OCI-LY1 (cell line): ENCODE data around the gene CRYGD.

ENCODE experiments used
- H2AFZ ChIP-seq: fragments of 200-600 bp; sonication (generic), shearing (Covaris generic); 2 replicates; pipeline ENCODE4 v1.6.0; 2014; ENCODE audit warnings: antibody characterized with exemption, mild to moderate bottlenecking, low read length
- H3F3A ChIP-seq: fragments of 200-600 bp; sonication (generic), shearing (Covaris generic); 2 replicates; pipeline ENCODE4 v1.6.0; 2014; ENCODE audit warnings: mild to moderate bottlenecking, antibody characterized with exemption, low read length, moderate library complexity; ENCODE audit not compliant: insufficient read depth
- H3K27ac ChIP-seq: fragments of 200-600 bp; sonication (generic); 2 replicates; pipeline ENCODE4 v1.5.1; 2014; ENCODE audit warnings: low read length, mixed run types, mild to moderate bottlenecking, low read depth; ENCODE audit not compliant: poor library complexity, severe bottlenecking
- H3K27me3 ChIP-seq: fragments of 200-600 bp; sonication (generic); 2 replicates; pipeline ENCODE4 v1.6.0; 2014; ENCODE audit warnings: antibody characterized with exemption, mild to moderate bottlenecking, low read length, moderate library complexity; ENCODE audit not compliant: insufficient read depth
- H3K36me3 ChIP-seq: fragments of 200-600 bp; sonication (generic); 2 replicates; pipeline ENCODE4 v1.6.1; 2014; ENCODE audit warnings: mild to moderate bottlenecking, antibody characterized with exemption, low read length, moderate library complexity, mixed read lengths; ENCODE audit not compliant: insufficient read depth
- H3K4me1 ChIP-seq: fragments of 200-600 bp; sonication (generic); 2 replicates; pipeline ENCODE4 v1.5.1; 2014; ENCODE audit warnings: mild to moderate bottlenecking, low read length, moderate library complexity; ENCODE audit not compliant: insufficient read depth, severe bottlenecking
- H3K4me2 ChIP-seq: fragments of 200-600 bp; sonication (generic), shearing (Covaris generic); 2 replicates; pipeline ENCODE4 v1.6.1; 2014; ENCODE audit warnings: low read length
- H3K4me3 ChIP-seq: fragments of 200-600 bp; sonication (generic); 2 replicates; pipeline ENCODE4 v1.5.1; 2014; ENCODE audit warnings: low read length, low read depth, mild to moderate bottlenecking, mixed read lengths; ENCODE audit not compliant: poor library complexity, severe bottlenecking
- H3K79me2 ChIP-seq: fragments of 200-600 bp; shearing (Covaris generic); 2 replicates; pipeline ENCODE4 v1.6.1; 2016; ENCODE audit warnings: mixed run types, low read length, mixed read lengths; ENCODE audit not compliant: insufficient read depth
- H3K9ac ChIP-seq: fragments of 200-600 bp; sonication (generic), shearing (Covaris generic); 2 replicates; pipeline ENCODE4 v1.6.1; 2014; ENCODE audit warnings: mild to moderate bottlenecking, low read length, mixed read lengths
- H3K9me2 ChIP-seq: fragments of 200-600 bp; sonication (generic), shearing (Covaris generic); 2 replicates; pipeline ENCODE4 v1.6.1; 2014; ENCODE audit warnings: low read depth, mild to moderate bottlenecking, low read length, mixed read lengths
- H3K9me3 ChIP-seq: fragments of 200-600 bp; shearing (Covaris generic); 2 replicates; pipeline ENCODE4 v1.6.1; 2014; ENCODE audit warnings: low read length, mixed read lengths
- H4K20me1 ChIP-seq: fragments of 200-600 bp; sonication (generic), shearing (Covaris generic); 2 replicates; pipeline ENCODE4 v1.6.0; 2016; ENCODE audit warnings: mild to moderate bottlenecking, low read length; ENCODE audit not compliant: insufficient read depth
- CTCF ChIP-seq: fragments of 200-600 bp; sonication (generic), shearing (Covaris generic); IDR thresholded peaks from 2 replicates; pipeline ENCODE4 v1.5.1; 2017; ENCODE audit warnings: mild to moderate bottlenecking, antibody characterized with exemption, low read length, moderate library complexity, mixed read lengths
- EZH2 ChIP-seq: fragments of 200-600 bp; sonication (generic), shearing (Covaris generic); IDR thresholded peaks from 2 replicates; pipeline ENCODE4 v1.8.0; 2017; ENCODE audit warnings: borderline replicate concordance, mixed run types, mild to moderate bottlenecking, antibody characterized with exemption, low read length, moderate library complexity, mixed read lengths

The CRYGD gene

GRCh38 chr2:208136716-208137094 is 12.4 kb upstream of the CRYGD start:
- Histone ChIP-seq H3K4me2 (no peak overlapping the region), H3K4me1 (no peaks in the 10 kb centered on the region), H3K4me3 (no peak overlapping the region), H3K79me2 (no peaks in the 10 kb centered on the region), H2AFZ (no peak overlapping the region), H3K9ac (no peak overlapping the region), H4K20me1 (no peaks in the 10 kb centered on the region), H3K27me3 (no peaks in the 10 kb centered on the region), H3K27ac (no peak overlapping the region), H3K9me2 (no peaks in the 10 kb centered on the region), H3F3A (no peaks in the 10 kb centered on the region), H3K9me3 (no peaks in the 10 kb centered on the region), H3K36me3 (no peaks in the 10 kb centered on the region)
- TF ChIP-seq EZH2 (no peak), CTCF (no peak)

- no peaks in the 10 kb centered on the region for H3K9me2 ChIP-seq
- H3K27ac ChIP-seq: no peak overlapping the region
- TF ChIP-seq CTCF: no peak
- no peak for TF ChIP-seq EZH2
- no peak overlapping the region for H3K9ac ChIP-seq
- no peaks in the 10 kb centered on the region for H3K9me3 ChIP-seq
- H2AFZ ChIP-seq: no peak overlapping the region
- H3K79me2 ChIP-seq: no peaks in the 10 kb centered on the region
- H3K27me3 ChIP-seq: no peaks in the 10 kb centered on the region
- H3K36me3 ChIP-seq: no peaks in the 10 kb centered on the region
- no peaks in the 10 kb centered on the region for H3F3A ChIP-seq
- H3K4me2 ChIP-seq: no peak overlapping the region
- H4K20me1 ChIP-seq: no peaks in the 10 kb centered on the region
- no peaks in the 10 kb centered on the region for H3K4me1 ChIP-seq
- H3K4me3 ChIP-seq: no peak overlapping the region
Measured at GRCh38 chr2:208135794-208136715, 11.7 kb upstream of the CRYGD start.

GRCh38 chr2:208134928-208135586 is 10.7 kb upstream of the CRYGD start:
- Histone ChIP-seq H3K9ac (no peak overlapping the region), H3K9me3 (no peaks in the 10 kb centered on the region), H3K9me2 (no peaks in the 10 kb centered on the region), H3K36me3 (no peaks in the 10 kb centered on the region), H3K4me2 (no peak overlapping the region), H3K4me1 (no peaks in the 10 kb centered on the region), H3K27ac (no peak overlapping the region), H3K79me2 (no peaks in the 10 kb centered on the region), H4K20me1 (no peaks in the 10 kb centered on the region), H3K4me3 (no peak overlapping the region), H2AFZ (no peak overlapping the region), H3F3A (no peaks in the 10 kb centered on the region), H3K27me3 (no peaks in the 10 kb centered on the region)
- TF ChIP-seq EZH2 (no peak), CTCF (no peak)
